WI38 (cell line): ENCODE measurements around the gene TARP.
"Not testable (repeated sequence)": the region's sequence is repeated elsewhere in the genome, so short reads cannot be mapped to it uniquely, and the experiment has no call there.

Experiments used
- H3K4me3 ChIP-seq: 2 replicates; pipeline ENCODE4 v1.5.1; 2011; ENCODE audit warnings: low read depth, mild to moderate bottlenecking, control low read depth, low read length
- TF ChIP-seq, protein P1 (sequence below): IDR thresholded peaks from 2 replicates; pipeline ENCODE4 v1.5.1; 2012; ENCODE audit warnings: low read depth, mild to moderate bottlenecking, control low read depth, low read length

Gene TARP

GRCh38 chr7:38257350-38257677 lies 16.1 kb downstream of the TARP start:
- no peak overlapping the region for H3K4me3 ChIP-seq
- TF ChIP-seq, protein P1, sequence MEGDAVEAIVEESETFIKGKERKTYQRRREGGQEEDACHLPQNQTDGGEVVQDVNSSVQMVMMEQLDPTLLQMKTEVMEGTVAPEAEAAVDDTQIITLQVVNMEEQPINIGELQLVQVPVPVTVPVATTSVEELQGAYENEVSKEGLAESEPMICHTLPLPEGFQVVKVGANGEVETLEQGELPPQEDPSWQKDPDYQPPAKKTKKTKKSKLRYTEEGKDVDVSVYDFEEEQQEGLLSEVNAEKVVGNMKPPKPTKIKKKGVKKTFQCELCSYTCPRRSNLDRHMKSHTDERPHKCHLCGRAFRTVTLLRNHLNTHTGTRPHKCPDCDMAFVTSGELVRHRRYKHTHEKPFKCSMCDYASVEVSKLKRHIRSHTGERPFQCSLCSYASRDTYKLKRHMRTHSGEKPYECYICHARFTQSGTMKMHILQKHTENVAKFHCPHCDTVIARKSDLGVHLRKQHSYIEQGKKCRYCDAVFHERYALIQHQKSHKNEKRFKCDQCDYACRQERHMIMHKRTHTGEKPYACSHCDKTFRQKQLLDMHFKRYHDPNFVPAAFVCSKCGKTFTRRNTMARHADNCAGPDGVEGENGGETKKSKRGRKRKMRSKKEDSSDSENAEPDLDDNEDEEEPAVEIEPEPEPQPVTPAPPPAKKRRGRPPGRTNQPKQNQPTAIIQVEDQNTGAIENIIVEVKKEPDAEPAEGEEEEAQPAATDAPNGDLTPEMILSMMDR, result no peak

- H3K4me3 ChIP-seq, result not testable (repeated sequence)
These were observed 23.6 kb downstream of the TARP start for GRCh38 chr7:38249849-38250248.

DNA sequence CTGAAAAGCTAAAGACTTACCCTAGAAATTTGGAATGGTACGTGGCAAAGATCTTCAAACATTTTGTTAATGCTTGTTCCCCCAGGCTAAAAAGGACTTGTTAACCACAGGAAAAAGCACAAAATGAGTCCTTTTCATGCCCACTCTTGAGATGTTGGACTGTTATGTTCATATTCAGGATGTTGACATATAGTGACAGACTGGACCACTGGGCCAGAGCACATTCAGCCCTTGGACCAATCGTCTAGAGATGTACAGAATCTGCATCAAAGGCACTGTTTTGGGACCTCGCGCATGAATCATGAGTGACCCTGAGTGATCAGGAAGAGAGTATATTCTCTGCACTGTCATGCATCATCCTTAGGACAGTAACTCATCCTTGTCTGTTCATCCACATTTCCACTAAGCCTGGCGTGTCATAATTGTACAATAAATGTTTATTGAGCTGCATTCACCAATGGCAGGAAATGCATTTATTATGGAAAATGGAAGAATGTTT lies 25.3 kb downstream of the TARP start:
- H3K4me3 ChIP-seq, result no peak overlapping the region
- TF ChIP-seq, protein P1, result no peak

DNA sequence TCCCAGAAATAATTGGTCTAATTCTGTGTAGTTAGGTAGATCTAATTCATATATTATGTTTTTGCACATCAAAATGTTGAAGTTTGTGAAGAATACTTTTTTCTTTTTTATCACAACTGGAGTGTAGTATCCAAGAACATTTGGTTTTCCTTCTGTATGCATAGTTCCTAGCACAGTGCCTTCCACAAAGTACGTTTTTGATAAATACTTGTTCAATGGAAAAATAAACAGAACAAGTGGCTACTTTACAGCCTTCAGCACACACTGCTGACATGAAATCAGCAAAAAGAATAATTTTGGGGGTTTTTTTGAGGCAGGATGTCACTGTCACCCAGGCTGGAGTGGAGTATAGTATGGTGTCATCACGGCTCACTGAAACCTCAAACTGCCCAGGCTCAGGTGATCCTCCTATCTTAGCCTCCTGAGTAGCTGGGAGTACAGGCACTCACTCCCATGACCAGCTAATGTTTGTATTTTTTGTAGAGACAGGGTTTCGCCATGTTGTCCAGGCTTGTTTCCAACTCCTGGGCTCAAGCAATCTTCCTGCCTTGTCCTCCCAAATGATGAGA lies 27.9 kb downstream of the TARP start:
- TF ChIP-seq, protein P1, result no peak
- H3K4me3 ChIP-seq, result no peak overlapping the region

DNA sequence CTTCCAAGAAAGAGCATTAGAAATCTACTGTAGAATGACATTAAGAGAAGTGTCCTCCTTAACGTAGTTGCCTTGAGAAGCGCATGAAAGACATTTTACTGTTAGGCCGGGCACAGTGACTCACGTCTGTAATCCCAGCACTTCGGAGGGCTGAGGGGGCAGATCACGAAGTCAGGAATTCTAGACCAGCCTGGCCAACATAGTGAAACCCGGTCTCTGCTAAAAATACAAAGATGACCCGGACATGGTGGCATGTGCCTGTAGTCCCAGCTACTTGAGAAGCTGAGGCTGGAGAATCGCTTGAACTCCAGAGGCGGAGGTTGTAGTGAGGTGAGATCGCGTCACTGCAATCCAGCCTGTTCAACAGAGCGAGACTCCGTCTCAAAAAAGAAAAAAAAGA lies 28.9 kb downstream of the TARP start:
- H3K4me3 ChIP-seq, result no peak overlapping the region
- TF ChIP-seq, protein P1, result no peak

GRCh38 chr7:38243345-38243744 lies 30.1 kb downstream of the TARP start:
- not testable (repeated sequence) for H3K4me3 ChIP-seq

GRCh38 chr7:38242814-38243213 lies 30.6 kb downstream of the TARP start:
- no peak overlapping the region for H3K4me3 ChIP-seq
- TF ChIP-seq, protein P1, result no peak

DNA sequence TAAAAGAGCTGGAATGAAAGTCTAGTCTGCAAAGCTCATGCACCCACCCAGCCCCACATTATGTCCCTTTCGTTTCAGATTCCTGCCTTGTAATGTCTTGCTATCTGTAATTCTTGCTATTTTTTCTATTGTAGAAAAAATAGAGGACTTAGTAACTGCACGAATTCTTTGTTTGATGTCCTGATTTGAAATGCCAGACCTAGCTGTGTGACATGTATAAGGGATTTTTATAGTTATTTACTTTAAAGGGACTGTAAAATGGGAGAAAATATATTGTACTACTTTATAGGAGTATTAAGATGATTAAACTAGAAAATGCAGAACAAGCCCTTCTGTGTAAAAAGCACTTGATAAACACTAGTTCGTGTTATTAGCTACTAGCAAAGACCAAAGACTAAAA lies 32.4 kb downstream of the TARP start:
- H3K4me3 ChIP-seq, result no peak overlapping the region
- TF ChIP-seq, protein P1, result no peak

- H3K4me3 ChIP-seq, result not testable (repeated sequence)
These were observed 34.3 kb downstream of the TARP start for GRCh38 chr7:38239129-38239528.
